BJ (cell line): ENCODE results near the gene MKX. TPM values are rescaled to one million over a fixed set of nuclear protein-coding genes. Genes with fewer than 3 reads are reported as not detected.

ENCODE experiments used
- CTCF ChIA-PET: fragments of 350-600 bp; formaldehyde crosslinking; extraction: SDS; loops from one replicate; lab custom pipeline; 2021; ENCODE audit warnings: antibody characterized with exemption, inconsistent platforms; lab: Yijun Ruan, JAX
- POLR2A ChIA-PET: fragments of 300-600 bp; sonication (Branson Sonifier 250); formaldehyde crosslinking; extraction: SDS; loops from one replicate; lab custom pipeline; 2021; ENCODE audit warnings: antibody characterized with exemption; lab: Charles Lee
- DNase-seq: peaks from one replicate; pipeline ENCODE4 v3.0.0-alpha.2; 2011; ENCODE audit warnings: low read depth
- H3K27me3 ChIP-seq: 2 replicates; pipeline ENCODE4 v1.6.0; 2011; ENCODE audit warnings: low read length; ENCODE audit not compliant: control insufficient read depth, insufficient read depth
- H3K36me3 ChIP-seq: 2 replicates; pipeline ENCODE4 v1.5.1; 2011; ENCODE audit warnings: low read length; ENCODE audit not compliant: control insufficient read depth, insufficient read depth
- H3K4me3 ChIP-seq: 2 replicates; pipeline ENCODE4 v1.5.1; 2011; ENCODE audit warnings: low read depth, mild to moderate bottlenecking, control low read depth, low read length
- CTCF ChIP-seq: IDR thresholded peaks from 2 replicates; pipeline ENCODE4 v1.5.1; 2011; ENCODE audit warnings: low read depth, mild to moderate bottlenecking, control low read depth, inconsistent platforms, low read length, moderate library complexity; ENCODE audit not compliant: insufficient read depth
- polyA plus RNA-seq: library from polyadenylated mRNA; depleted of rRNA; stranded (reverse); fragments of >200 nt; gene quantifications from 2 replicates; pipeline ENCODE4 v1.2.3, GENCODE V29; 2011

The MKX gene
- polyA plus RNA-seq, 1 experiment: 68.1 TPM

GRCh38 chr10:27723436-27723835 lies 22.2 kb downstream of the MKX start:
- Histone ChIP-seq H3K27me3 (no peaks in the 10 kb centered on the region), H3K4me3 (no peak overlapping the region), H3K36me3 (peaks cover 4% of the 10 kb centered on the region)
- DNase-seq: peak; percentile 90
- TF ChIP-seq CTCF: no peak
- ChIA-PET CTCF (interaction anchor here (0.6 to 1.4 kb wide), 5 partner anchors 9 to 430 kb away, joined by 3 to 4 read pairs (median 3); no protein-coding TSS in a partner anchor), POLR2A (interaction anchor here (0.8 to 1.2 kb wide), 4 partner anchors 13 to 78 kb away, joined by 3 to 14 read pairs (median 4); no protein-coding TSS in a partner anchor)

GRCh38 chr10:27720529-27720928 lies 25.1 kb downstream of the MKX start:
- no peaks in the 10 kb centered on the region for H3K27me3 ChIP-seq
- DNase-seq: peak; percentile 68
- no peak for TF ChIP-seq CTCF
- CTCF ChIA-PET: interaction anchor here (0.8 to 1.5 kb wide), 2 partner anchors 16 to 162 kb away, joined by 3 to 5 read pairs; no protein-coding TSS in a partner anchor
- peaks cover 6% of the 10 kb centered on the region for H3K36me3 ChIP-seq
- POLR2A ChIA-PET: interaction anchor here (0.6 kb wide), 2 partner anchors 11 to 33 kb away, joined by 3 to 16 read pairs; no protein-coding TSS in a partner anchor
- H3K4me3 ChIP-seq: no peak overlapping the region

- H3K36me3 ChIP-seq: peaks cover 8% of the 10 kb centered on the region
- CTCF ChIA-PET: interaction anchor here (1.5 kb wide), 1 partner anchor 18 kb away, joined by 5 read pairs; no protein-coding TSS in a partner anchor
- POLR2A ChIA-PET: interaction anchor here (0.6 to 0.8 kb wide), 3 partner anchors 17 to 304 kb away, joined by 3 to 9 read pairs (median 8); no protein-coding TSS in a partner anchor
- H3K27me3 ChIP-seq: no peaks in the 10 kb centered on the region
- no peak for TF ChIP-seq CTCF
- no peak for DNase-seq
- no peak overlapping the region for H3K4me3 ChIP-seq
Observed at GRCh38 chr10:27719052-27719451, 26.6 kb downstream of the MKX start.

- DNase-seq: no peak
- Histone ChIP-seq H3K4me3 (no peak overlapping the region), H3K27me3 (no peaks in the 10 kb centered on the region), H3K36me3 (peaks cover 8% of the 10 kb centered on the region)
- CTCF ChIA-PET: no interaction called here
- POLR2A ChIA-PET: no interaction called here
- TF ChIP-seq CTCF: no peak
Observed at GRCh38 chr10:27717861-27718260, 27.8 kb downstream of the MKX start.

- no peak for TF ChIP-seq CTCF
- CTCF ChIA-PET: interaction anchor here (0.6 to 1.2 kb wide), 3 partner anchors 9 to 212 kb away, joined by 3 read pairs; no protein-coding TSS in a partner anchor
Observed at GRCh38 chr10:27717224-27717623, 28.4 kb downstream of the MKX start.

More at GRCh38 chr10:27717224-27717623, 28.4 kb downstream of the MKX start:
- POLR2A ChIA-PET: no interaction called here
- Histone ChIP-seq H3K27me3 (no peaks in the 10 kb centered on the region), H3K4me3 (no peak overlapping the region), H3K36me3 (peaks cover 10% of the 10 kb centered on the region)
- no peak for DNase-seq
